GM18951 (cell line): Measurements from ENCODE around the gene MAMLD1.

Source experiments
- POLR2A ChIP-seq: IDR thresholded peaks from 4 replicates; pipeline ENCODE4 v1.6.1; 2011; ENCODE audit warnings: mild to moderate bottlenecking; ENCODE audit not compliant: insufficient read length, insufficient read depth; ENCODE audit errors: extremely low read depth
- in situ Hi-C: fragments of 300-500 bp; cut with MboI; formaldehyde crosslinking; loops from one replicate; pipeline ENCODE4 v1.12.0; 2022; ENCODE audit warnings: low sequenced_read_pairs, mixed read lengths, inconsistent platforms; ENCODE audit not compliant: unreplicated experiment

MAMLD1 gene

GRCh38 chrX:150362599-150363481 is at the start of gene MAMLD1:
Gene MAMLD1 (plus strand): TSS chrX:150363317. CDS start chrX:150445517, 82,200 bp downstream.
- in situ Hi-C loops, result no loop called here
- no peak for TF ChIP-seq POLR2A

- no peak for TF ChIP-seq POLR2A
- in situ Hi-C loops, result no loop called here
Measured at GRCh38 chrX:150313514-150313913, 49.6 kb upstream of the MAMLD1 start.

GRCh38 chrX:150314186-150314585 is 48.9 kb upstream of the MAMLD1 start:
- in situ Hi-C loops, result no loop called here
- TF ChIP-seq POLR2A, result no peak

- in situ Hi-C loops, result no loop called here
- no peak for TF ChIP-seq POLR2A
Measured at GRCh38 chrX:150316564-150316963, 46.6 kb upstream of the MAMLD1 start.

- no peak for TF ChIP-seq POLR2A
- in situ Hi-C loops, result no loop called here
Measured at GRCh38 chrX:150323020-150323419, 40.1 kb upstream of the MAMLD1 start.

GRCh38 chrX:150324035-150324728 is 38.9 kb upstream of the MAMLD1 start:
- no peak for TF ChIP-seq POLR2A
- in situ Hi-C loops, result no loop called here

GRCh38 chrX:150324919-150325318 is 38.2 kb upstream of the MAMLD1 start:
- in situ Hi-C loops, result no loop called here
- no peak for TF ChIP-seq POLR2A

GRCh38 chrX:150326541-150327247 is 36.4 kb upstream of the MAMLD1 start:
- no peak for TF ChIP-seq POLR2A
- in situ Hi-C loops, result no loop called here

- in situ Hi-C loops, result no loop called here
- TF ChIP-seq POLR2A, result no peak
Measured at GRCh38 chrX:150329282-150329681, 33.8 kb upstream of the MAMLD1 start.

- TF ChIP-seq POLR2A, result no peak
- in situ Hi-C loops, result no loop called here
Measured at GRCh38 chrX:150329868-150330267, 33.2 kb upstream of the MAMLD1 start.

GRCh38 chrX:150332023-150332422 is 31.1 kb upstream of the MAMLD1 start:
- no peak for TF ChIP-seq POLR2A
- in situ Hi-C loops, result no loop called here

GRCh38 chrX:150334100-150334499 is 29.0 kb upstream of the MAMLD1 start:
- in situ Hi-C loops, result no loop called here
- no peak for TF ChIP-seq POLR2A

GRCh38 chrX:150334981-150335380 is 28.1 kb upstream of the MAMLD1 start:
- in situ Hi-C loops, result no loop called here
- no peak for TF ChIP-seq POLR2A
